NCI-H1694 (cell line): ENCODE results near the gene LCE1C.

ENCODE experiments used
- DNase-seq: peaks from one replicate; lab custom pipeline; 2025; lab: John Stamatoyannopoulos, UW

Gene LCE1C, protein sequence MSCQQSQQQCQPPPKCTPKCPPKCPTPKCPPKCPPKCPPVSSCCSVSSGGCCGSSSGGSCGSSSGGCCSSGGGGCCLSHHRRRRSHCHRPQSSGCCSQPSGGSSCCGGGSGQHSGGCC

DNA sequence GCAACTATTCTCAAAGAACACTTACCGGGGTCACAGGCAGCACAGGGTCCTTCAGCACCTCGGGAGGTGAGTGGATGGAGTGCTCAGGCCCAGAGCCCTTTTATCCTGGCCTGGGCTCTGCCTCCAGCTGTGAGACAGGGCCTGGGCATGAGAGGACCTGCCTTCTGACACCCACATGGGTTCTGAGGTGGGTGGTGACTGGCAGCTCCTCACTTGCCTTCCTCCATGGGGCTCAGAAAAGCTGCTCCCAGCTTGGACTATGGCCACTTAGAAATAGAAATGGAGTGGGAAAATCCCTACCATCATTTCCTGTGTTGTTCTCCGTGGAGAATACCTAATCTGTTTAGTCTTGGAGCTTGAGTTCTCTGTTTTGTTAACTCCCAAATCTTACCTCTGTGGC lies at the start of gene LCE1C:
LCE1C (minus strand) TSS at position 76 of the 400 bp plus-strand sequence. CDS start 1,173 bp downstream, outside the sequence.
- no peak for DNase-seq

DNA sequence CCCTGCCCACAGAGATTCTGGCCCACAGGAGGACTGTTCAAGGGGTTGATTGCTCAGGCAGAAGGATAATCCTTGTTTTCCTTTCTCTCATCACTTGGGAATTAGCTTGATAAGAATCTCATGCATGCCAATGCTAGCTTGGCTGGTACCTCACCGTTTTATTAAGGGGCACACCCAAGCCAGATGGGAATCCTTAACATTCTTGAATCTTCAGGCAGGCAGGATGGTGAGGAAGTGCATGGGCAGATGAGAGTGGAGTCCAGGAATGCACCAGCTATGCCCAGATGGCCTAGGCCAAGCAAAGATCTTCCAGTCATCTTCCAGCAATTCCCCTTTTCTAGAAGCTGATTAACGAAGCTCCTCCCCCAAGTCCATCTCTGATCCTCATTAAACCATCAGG lies 49.2 kb upstream of the LCE1C start:
- DNase-seq = no peak

DNA sequence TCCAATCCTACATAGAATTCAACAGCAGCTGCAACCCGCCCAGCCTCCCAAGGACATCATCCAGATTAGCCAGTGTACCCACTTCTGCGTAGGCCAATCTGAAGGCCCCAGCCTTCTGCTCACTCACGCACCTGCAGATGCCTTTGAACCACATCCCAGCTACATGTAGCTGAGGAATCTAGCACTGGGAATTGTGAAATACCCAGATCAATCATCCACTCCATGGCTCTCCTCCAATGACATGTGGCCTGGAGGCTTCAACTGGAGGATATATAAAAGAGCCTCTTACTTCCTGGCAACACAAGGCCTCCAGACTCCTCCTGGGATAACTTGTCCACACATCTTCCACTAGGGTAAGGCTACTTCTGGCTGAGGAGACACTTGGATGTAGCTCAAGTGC lies 36.1 kb upstream of the LCE1C start, which contains the start of gene LCE6A:
LCE6A (plus strand) TSS at position 301 of the 400 bp plus-strand sequence. CDS start 665 bp downstream, outside the sequence.
- no peak for DNase-seq

DNA sequence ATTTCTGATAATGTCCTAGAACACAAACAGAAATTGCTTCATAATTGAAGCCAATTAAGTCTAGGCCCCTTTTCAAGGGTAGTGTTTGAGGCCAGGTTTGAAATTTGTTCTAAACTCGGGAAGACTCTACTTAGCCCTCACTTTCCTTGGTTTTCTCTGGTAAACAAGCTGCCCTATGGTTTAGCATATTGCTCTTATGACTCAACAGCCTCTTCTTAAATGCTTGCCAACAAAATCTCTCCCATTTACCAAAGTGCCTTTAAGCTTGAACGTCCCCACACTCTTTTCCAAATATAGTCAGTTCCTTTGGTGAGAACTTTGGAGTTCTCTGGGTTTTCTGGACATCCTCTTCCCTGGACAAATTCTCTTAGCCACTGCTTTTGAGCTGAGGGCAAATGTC lies 30.4 kb upstream of the LCE1C start:
- DNase-seq = no peak

DNA sequence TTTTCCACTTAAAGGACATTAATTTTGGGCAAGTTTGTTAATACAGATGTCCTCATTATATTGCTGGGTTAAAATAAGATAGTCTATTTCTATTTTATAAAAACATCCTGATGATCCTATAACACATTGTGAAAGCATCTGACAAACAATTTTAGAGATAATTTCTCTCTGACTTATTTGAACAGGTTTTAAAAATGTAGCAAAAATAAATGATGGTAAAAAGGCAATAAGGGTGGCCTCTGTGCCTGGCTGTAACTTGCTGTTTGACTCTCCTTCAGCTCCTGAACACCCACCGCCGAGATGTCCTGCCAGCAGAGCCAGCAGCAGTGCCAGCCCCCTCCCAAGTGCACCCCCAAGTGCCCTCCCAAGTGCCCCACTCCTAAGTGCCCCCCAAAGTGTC lies 20.7 kb upstream of the LCE1C start, which contains the start of gene LCE1A:
LCE1A (plus strand) TSS at position 301 of the 400 bp plus-strand sequence; CDS start at position 301, 0 bp downstream.
- DNase-seq = no peak

DNA sequence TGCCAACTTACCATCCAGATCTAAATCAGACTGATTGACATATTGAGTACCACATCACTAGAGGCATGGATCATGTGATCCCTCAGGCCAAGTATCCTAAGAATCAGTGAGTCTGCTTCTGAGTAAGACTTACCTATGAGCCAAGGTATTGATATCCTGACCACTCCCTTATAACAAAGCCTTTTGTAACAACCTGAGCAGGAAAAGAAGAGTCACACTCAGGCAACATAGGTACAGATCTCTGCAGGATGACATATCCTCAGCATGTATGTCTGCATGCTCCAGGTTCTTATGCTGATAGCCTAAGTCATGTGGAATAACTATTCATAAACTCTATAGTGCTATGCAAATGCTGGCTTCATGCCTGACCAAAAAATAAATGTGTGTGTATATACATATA lies 18.5 kb upstream of the LCE1C start:
- no peak for DNase-seq

DNA sequence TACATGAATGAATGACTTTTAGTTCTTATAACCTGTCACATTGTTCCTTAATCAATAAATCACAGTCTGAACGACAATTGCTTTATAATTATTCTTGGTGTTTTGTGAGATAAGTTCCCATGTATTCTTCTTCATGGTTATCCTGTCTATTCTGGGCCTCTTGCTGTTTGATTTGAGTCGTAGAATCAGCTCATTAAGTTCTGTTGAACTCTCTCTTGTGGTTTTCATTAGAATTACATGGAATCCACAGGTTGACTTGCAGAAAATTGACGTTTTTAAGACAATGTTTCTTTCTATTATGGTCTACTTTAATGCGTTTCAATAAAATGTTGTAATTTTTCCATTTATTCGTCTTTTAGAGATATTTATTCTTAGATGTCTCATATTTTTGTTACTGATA lies 16.8 kb upstream of the LCE1C start:
- DNase-seq = no peak

DNA sequence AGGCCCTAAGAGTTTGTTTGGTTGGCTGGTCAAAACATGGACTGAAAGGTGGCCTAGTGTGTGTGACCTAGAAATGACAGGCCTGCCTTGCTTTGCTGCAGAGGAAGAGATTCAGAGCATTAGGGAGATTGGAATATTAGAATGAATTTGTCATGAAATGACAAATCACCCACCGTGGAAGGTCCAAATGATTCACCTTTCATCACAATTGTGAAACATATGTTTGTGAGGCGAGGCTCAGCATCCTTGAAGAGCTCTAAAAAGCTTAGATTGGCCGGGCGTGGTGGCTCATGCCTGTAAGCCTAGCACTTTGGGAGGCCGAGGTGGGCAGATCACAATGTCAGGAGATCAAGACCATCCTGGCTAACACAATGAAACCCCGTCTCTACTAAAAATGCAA lies 10.9 kb upstream of the LCE1C start:
- DNase-seq = no peak

DNA sequence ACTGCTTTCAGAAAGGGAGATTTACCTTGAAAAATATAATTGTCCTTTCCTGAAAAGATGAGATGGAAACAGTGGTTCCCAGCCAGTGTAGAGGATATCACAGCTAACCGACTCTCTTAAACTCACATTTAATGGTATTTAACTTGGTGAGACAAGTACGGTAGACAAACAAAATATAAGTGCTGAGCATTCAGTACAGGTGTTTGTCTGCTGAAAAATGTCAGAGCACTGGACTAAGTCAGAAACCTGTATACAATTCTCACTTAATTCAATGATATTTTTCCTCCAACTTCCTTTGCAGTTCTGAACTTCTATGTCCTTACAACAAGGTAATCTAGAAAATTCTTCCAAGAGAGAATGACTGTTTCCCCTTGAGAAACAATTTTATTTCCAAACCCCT lies 5.2 kb upstream of the LCE1C start, which contains the start of gene LCE1B:
LCE1B (plus strand) TSS at position 301 of the 400 bp plus-strand sequence. CDS start 476 bp downstream, outside the sequence.
- no peak for DNase-seq

DNA sequence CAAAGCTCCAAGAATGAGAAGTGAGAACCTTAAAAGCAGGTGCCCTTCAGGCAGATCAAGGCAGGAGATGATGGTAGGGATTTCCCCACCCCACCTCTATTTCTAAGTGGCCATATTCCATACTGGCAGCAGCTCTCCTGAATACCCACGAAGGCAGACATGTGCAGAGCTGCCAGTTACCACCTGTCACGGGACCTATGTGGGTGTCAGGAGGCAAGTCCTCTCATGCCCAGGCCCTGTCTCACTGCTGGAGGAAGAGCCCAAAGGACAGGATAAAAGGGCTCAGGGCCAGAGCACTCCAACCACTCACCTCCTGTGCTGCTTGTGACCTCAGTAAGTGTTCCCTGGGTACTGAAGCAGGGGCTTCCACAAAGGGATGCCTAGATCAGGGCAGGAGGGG lies 4.6 kb upstream of the LCE1C start:
- DNase-seq = no peak

DNA sequence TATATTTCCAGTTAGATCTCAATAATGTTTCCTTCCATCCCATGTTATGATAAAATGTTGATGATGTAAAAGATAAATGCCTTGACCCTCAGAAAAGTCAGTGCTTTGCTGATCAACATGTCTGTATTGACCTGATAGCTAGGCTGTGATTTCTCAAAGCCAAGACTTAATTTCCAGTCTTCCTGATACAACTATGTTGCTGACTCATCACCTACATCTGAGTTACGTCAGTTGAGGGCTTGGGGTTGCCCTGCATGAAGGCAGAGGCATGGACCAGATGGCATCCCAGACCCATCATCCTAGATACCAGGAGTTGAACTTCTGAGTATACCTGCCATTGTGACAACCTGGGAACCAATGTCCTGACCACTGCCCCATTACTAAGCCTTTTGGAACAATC lies 5.1 kb downstream of the LCE1C start:
- DNase-seq = no peak

DNA sequence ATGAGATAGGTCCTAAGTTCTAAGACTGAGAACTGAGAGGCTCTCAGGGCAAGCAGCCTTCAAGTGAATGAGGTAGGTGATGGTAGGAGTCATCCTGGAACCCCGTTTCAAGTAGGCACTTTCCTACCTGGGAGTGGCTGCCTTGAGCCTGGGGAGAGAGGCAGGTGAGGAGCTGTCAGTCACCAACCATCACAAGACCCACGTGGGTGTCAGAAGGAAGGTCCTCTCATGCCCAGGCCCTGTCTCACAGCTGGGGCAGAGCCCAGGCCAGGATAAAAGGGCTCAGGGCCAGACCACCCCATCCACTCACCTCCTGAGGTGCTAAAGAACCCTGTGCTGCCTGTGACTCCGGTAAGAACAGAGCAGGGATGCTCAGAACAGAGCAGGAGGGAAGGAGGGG lies 10.0 kb downstream of the LCE1C start, which contains the start of gene LCE1D:
LCE1D (plus strand) TSS at position 301 of the 400 bp plus-strand sequence. CDS start 1,074 bp downstream, outside the sequence.
- no peak for DNase-seq

DNA sequence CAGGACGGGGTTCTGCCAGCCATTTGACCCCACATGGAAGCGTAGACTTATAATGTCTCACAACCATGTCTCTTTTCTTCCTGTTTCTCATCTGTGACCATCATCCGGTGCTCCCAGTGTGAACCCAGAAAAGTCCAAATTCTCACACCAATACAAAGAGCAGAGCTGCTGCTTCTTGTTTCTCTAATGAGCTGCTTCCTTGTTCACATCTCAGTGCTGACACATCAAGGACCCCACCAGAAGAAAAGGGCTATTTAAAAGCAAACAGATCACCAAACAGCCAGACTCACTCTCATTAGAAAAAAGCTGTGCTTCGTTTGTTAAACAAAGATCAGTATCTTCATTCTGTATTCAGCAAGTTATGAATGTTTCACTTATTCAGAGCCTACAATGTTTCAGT lies 10.8 kb downstream of the LCE1C start:
- no peak for DNase-seq

DNA sequence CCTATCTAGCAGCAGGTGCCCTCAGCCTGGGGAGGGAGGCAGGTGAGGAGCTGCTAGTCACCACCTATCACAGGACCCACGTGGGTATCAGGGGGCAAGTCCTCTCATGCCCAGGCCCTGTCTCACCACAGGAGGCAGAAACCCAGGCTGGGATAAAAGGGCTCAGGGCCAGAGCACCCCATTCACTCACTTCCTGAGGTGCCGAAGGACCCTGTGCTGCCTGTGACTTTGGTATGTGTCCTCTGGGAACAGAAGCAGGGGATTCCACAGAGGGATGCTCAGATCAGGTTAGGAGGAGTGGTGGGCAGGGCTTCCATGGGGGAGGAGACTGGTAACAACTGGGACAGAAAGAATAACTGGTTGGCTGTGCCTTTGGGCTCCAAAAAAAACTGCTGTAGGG lies 20.4 kb downstream of the LCE1C start, which contains the start of gene LCE1E:
LCE1E (plus strand) TSS at position 181 of the 400 bp plus-strand sequence. CDS start 1,043 bp downstream, outside the sequence.
- no peak for DNase-seq

DNA sequence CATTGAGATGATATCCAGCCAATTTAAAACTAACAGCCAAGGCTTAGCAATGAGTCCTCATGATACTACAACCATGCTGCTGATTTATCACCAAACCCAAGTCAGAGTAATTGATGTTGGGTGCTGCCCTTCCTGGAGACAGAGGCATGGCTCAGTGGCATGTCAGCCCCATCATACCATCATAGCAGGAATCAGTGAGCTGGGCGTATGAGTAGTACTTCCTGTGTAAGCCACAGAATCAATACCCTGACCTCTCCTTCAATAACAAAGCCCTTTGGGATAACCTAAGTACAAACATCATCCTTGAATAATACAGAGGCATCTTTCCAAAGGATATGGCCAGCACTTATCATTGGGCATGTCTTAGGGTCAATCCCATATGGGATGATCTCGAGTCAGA lies 23.4 kb downstream of the LCE1C start:
- no peak for DNase-seq

DNA sequence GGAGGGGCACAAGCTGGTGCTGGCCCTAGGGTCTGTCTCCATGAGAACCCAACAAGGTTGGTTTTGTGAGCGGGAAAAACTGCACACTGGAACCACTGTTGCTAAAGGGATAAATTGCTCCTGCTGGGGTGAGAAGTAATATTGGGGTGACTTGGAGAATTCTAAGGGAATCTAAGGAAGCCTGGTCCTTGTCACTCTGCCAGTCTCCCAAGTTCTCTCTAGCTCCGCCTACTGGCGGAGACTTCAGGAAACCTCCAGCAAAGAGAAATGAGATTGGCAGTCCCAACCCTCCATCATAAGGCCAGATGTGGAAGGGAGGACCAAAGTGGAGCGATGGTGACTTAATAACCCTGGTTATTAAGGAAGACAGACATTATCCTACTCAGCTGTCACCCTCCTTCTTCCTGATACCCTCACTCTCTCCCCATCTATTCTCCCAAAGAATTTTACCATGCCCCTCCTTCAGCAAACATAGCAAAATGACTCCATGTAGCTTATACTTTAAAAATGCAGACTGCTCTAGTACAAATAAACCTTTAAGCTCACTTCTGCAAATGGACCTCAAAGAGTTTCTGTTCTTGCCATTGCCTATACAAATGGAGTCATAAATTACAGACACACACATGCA lies 28.8 kb downstream of the LCE1C start:
- DNase-seq = no peak

DNA sequence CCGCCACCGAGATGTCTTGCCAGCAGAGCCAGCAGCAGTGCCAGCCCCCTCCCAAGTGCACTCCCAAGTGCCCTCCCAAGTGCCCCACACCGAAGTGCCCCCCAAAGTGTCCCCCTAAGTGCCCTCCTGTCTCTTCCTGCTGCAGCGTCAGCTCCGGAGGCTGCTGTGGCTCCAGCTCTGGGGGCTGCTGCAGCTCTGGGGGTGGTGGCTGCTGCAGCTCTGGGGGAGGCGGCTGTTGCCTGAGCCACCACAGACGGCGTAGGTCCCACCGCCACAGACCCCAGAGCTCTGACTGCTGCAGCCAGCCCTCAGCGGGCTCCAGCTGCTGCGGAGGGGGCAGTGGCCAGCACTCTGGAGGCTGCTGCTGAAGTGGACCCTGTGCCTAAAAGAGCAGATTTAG lies 30.1 kb downstream of the LCE1C start:
- DNase-seq = no peak

DNA sequence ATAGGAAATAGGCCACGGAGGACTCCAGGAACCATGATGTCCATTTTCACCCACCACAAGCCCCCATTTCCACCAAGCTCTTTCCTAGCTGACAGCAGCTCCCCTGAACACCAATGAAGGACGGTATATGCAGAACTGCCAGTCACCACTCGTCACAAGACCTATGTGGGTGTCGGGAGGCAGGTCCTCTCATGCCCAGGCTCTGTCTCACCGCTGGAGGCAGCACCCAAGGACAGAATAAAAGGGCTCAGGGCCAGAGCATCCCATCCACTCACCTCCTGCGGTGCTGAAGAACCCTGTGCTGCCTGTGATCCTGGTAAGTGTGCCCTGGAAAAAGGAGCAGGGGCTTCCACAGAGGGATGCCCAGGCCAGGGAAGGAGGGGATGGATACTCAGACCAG lies 31.6 kb downstream of the LCE1C start, which contains the start of gene LCE1F:
LCE1F (plus strand) TSS at position 266 of the 400 bp plus-strand sequence. CDS start 1,232 bp downstream, outside the sequence.
- DNase-seq = no peak

DNA sequence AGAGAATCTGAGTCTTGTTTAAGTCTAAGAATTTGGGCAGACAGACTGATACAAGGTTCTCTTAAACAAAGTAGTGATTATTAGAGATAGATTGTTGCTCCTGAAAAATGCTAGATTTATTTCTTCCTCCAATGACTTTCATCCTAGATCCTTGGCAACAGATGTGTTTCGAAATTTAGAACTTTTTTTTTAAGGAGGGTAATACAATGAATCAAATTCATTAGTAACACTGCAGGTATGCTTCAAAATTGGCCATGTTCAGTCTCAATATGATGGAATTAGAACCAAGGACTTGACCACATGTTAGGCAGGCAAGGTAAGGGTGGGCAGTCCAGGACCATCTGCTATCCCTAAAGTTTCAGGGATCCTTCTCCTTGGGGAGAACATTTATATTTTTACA lies 36.0 kb downstream of the LCE1C start:
- DNase-seq = no peak

DNA sequence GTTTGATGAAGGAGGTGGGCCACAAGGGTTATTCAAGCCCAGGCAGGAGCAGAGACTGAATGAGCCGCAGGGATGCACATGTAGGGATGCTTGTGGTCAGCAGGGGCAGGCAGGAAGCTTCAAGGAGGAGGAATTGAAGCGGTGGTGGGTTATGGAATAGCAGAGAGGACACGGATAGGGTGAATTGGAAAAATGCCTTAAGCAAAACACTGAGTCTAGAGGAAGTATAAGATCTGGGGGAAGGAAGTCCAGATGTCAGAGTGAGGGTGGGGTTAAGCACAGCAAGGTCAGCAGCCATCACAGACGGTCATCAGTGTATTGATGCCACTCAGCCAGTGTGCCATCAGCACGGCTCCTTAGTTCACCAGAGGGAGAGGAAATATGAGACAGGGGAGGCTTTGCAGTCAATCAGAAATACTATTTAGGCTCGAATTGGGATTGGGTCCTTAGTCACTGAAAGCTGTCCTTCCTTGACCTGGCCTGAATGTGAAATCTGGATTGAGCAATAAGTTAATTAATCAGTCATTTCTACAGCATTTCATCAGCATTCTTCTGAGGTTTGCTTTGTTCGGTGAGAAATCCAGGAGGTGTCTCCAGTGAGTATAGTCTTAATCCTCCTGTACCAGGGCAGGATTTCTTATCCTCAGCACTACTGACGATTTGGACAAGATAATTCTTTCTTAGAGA lies 37.5 kb downstream of the LCE1C start:
- DNase-seq = no peak

DNA sequence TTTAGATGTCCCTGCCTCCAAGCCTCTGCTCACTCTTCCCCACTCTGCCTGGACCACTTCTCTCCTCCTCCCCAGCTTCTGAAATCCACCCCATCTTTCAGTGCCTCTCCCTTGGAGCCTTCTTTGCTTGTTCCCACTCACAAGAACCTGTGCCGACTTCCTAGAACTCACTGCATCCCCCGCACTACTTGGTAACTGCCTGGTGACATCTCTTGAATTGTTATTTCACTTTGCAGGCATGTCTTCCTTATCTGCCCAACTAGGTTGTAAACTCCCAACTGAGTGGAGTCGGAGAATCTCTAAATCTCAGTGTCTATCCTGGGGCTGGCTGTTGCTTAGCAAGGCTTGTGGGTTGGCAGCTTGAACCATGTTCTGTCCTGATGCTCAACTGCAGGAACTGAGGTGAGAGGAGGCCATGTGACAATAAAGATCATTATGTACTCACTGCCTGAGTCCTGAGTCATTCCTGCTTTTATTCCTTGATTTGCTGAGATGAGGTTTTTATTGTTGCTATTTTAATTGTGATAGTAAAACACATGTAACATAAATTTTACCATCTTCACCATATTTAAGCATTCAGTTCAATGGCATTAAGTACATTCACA lies 44.7 kb downstream of the LCE1C start:
- no peak for DNase-seq

DNA sequence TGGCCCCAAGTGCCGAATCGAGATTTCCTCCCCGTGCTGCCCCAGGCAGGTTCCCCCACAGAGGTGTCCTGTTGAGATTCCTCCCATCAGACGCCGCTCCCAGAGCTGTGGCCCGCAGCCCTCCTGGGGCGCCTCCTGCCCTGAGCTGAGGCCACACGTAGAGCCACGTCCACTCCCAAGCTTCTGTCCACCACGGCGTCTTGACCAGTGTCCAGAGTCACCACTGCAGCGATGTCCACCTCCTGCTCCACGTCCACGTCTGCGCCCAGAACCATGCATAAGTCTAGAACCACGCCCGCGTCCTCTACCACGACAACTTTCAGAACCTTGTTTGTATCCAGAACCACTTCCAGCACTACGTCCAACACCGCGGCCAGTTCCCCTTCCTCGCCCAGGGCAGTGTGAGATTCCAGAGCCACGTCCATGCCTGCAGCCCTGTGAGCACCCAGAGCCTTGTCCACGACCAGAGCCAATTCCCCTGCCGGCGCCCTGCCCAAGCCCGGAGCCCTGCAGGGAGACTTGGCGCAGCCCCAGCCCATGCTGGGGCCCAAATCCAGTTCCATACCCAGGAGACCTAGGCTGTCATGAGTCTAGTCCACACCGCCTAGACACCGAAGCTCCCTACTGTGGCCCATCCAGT lies 45.8 kb downstream of the LCE1C start:
- DNase-seq = no peak
